ENCODE results near the gene PAN3.

PAN3 gene

DNA sequence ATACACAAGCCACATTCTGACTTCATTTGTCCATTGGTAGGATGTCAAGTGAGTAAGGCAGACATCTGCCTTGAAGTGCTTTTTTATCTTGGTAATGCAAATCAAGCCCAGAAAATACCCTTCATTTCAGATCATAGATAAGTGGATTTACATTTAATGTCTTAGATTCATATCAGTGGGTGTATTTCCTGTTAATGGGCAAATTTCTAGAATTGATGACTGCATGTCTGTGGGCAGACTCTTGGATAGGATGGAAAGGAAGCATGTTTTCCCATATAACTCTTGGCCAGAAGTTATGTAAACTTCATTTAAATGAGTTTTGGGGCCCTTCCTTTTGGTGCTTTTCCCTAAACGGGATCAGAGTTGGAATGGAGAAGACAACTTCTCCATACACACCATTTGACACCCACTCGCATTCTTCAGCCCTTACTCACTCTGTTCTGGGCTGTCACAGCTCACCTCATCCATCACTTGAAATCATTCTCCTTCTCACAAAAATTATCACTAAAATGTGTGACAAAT is 202.0 kb downstream of the PAN3 start:
- DNase-seq, result no peak

DNA sequence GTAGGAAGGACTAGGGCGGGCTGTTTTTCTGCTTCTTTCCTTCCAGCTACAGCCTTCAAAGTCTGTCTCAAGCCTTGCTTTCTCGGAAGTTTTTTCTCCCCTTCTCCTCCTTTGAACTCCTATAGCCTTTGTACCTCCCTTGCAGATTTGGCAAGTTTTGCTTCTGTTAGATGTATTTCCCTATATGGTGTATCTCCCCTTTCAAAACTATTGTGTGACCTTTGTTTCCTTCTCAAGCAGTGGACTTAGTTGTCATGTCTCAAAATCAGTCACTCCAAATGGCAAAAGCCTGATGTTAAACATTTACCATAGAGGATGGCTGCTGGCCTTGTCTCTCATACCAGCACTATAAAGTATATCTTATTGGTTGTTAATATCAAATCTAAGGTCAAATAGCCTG is 203.9 kb downstream of the PAN3 start:
- DNase-seq, result no peak

DNA sequence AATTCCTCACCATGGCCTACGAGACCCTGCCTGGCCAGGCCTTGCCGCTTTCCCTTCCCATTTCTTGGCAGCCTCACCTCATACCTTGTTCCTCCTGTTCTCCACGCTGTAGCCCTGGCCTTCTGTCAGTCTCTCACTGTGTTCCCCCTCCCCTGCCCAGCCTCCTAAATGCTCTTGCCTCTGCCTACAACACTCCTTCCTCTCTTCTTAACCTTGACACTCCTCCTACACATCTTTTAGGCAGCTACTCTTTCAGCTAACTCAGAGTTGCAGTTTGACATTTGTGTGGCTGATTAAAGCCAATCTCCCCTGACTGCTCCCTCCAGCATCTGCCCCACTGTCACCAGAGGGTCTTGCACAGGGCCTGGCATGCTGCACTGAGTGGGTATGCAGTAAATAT is 205.8 kb downstream of the PAN3 start:
- no peak for DNase-seq

Measured in cerebellar nuclear complex (tissue), 1 donor.